ENCODE results near the gene ACAD9. TPM values are rescaled to one million over a fixed set of nuclear protein-coding genes. Genes with fewer than 3 reads are reported as not detected.

The ACAD9 gene
- total RNA-seq, 1 experiment from 2014 or later, result 43.1 TPM

- Mint-ChIP-seq H3K27ac (ENCODE audit: low read depth, unreplicated experiment) (no peak overlapping the region), H3K27me3 (ENCODE audit: insufficient read depth, unreplicated experiment) (peaks cover 23% of the 10 kb centered on the region)
- CTCF ChIA-PET, result interaction anchor here (0.6 to 1.5 kb wide), 2 partner anchors 33 to 34 kb away, joined by 3 read pairs; no protein-coding TSS in a partner anchor
These were observed 56.9 kb downstream of the ACAD9 start for GRCh38 chr3:128936341-128936740.

GRCh38 chr3:128940252-128940651 is 60.8 kb downstream of the ACAD9 start:
- no peaks in the 10 kb centered on the region for H3K4me1 Mint-ChIP-seq (ENCODE audit: insufficient read depth, unreplicated experiment)
- H3K36me3 Mint-ChIP-seq (ENCODE audit: insufficient read depth, unreplicated experiment), result no peaks in the 10 kb centered on the region
- no peak for TF ChIP-seq CTCF (IDR thresholded peaks at IDR 0.05; ENCODE audit: unreplicated experiment)
- H3K4me3 Mint-ChIP-seq (ENCODE audit: unreplicated experiment), result no peak overlapping the region
- no TSS peak for BruUV-seq (replicated peaks)
- POLR2A ChIA-PET, result no interaction called here
- CTCF ChIA-PET, result no interaction called here
- no peak for DNase-seq (ENCODE audit: unreplicated experiment)
- no peaks in the 10 kb centered on the region for H3K9me3 Mint-ChIP-seq (ENCODE audit: unreplicated experiment)
- intact Hi-C loops (cut with micrococcal nuclease), result no loop called here
- H3K27ac Mint-ChIP-seq (ENCODE audit: low read depth, unreplicated experiment), result no peak overlapping the region
- H3K27me3 Mint-ChIP-seq (ENCODE audit: insufficient read depth, unreplicated experiment), result no peaks in the 10 kb centered on the region

More at GRCh38 chr3:128936341-128936740, 56.9 kb downstream of the ACAD9 start:
- H3K4me1 Mint-ChIP-seq (ENCODE audit: insufficient read depth, unreplicated experiment), result no peaks in the 10 kb centered on the region
- POLR2A ChIA-PET, result interaction anchor here (0.8 kb wide), 1 partner anchor 15 kb away, joined by 3 read pairs; no protein-coding TSS in a partner anchor
- no peak for TF ChIP-seq CTCF (IDR thresholded peaks at IDR 0.05; ENCODE audit: unreplicated experiment)
- BruUV-seq (replicated peaks), result no TSS peak
- H3K36me3 Mint-ChIP-seq (ENCODE audit: insufficient read depth, unreplicated experiment), result no peaks in the 10 kb centered on the region
- no peaks in the 10 kb centered on the region for H3K9me3 Mint-ChIP-seq (ENCODE audit: unreplicated experiment)
- intact Hi-C loops (cut with micrococcal nuclease), result no loop called here
- H3K4me3 Mint-ChIP-seq (ENCODE audit: unreplicated experiment), result no peak overlapping the region
- DNase-seq (ENCODE audit: unreplicated experiment), result no peak

GRCh38 chr3:128942161-128942952 is 62.9 kb downstream of the ACAD9 start:
- H3K4me1 Mint-ChIP-seq (ENCODE audit: insufficient read depth, unreplicated experiment), result no peaks in the 10 kb centered on the region
- H3K27me3 Mint-ChIP-seq (ENCODE audit: insufficient read depth, unreplicated experiment), result no peaks in the 10 kb centered on the region
- no peak for TF ChIP-seq CTCF (IDR thresholded peaks at IDR 0.05; ENCODE audit: unreplicated experiment)
- CTCF ChIA-PET, result no interaction called here
- H3K27ac Mint-ChIP-seq (ENCODE audit: low read depth, unreplicated experiment), result no peak overlapping the region
- DNase-seq (ENCODE audit: unreplicated experiment), result no peak
- intact Hi-C loops (cut with micrococcal nuclease), result no loop called here
- H3K9me3 Mint-ChIP-seq (ENCODE audit: unreplicated experiment), result no peaks in the 10 kb centered on the region
- no peak overlapping the region for H3K4me3 Mint-ChIP-seq (ENCODE audit: unreplicated experiment)
- BruUV-seq (replicated peaks), result no TSS peak
- POLR2A ChIA-PET, result no interaction called here
- H3K36me3 Mint-ChIP-seq (ENCODE audit: insufficient read depth, unreplicated experiment), result no peaks in the 10 kb centered on the region

- no peak for DNase-seq (ENCODE audit: unreplicated experiment)
- TF ChIP-seq CTCF (IDR thresholded peaks at IDR 0.05; ENCODE audit: unreplicated experiment), result no peak
- Mint-ChIP-seq H3K4me1 (ENCODE audit: insufficient read depth, unreplicated experiment) (no peaks in the 10 kb centered on the region), H3K9me3 (ENCODE audit: unreplicated experiment) (no peaks in the 10 kb centered on the region), H3K36me3 (ENCODE audit: insufficient read depth, unreplicated experiment) (no peaks in the 10 kb centered on the region), H3K27me3 (ENCODE audit: insufficient read depth, unreplicated experiment) (peaks cover 6% of the 10 kb centered on the region), H3K4me3 (ENCODE audit: unreplicated experiment) (no peak overlapping the region), H3K27ac (ENCODE audit: low read depth, unreplicated experiment) (no peak overlapping the region)
- intact Hi-C loops (cut with micrococcal nuclease), result no loop called here
- no TSS peak for BruUV-seq (replicated peaks)
- ChIA-PET POLR2A (no interaction called here), CTCF (no interaction called here)
These were observed 65.8 kb downstream of the ACAD9 start for GRCh38 chr3:128945041-128945877.
